HL-60 (cell line): Measurements from ENCODE around the gene SORL1.
A peak's percentile ranks its signal among the peaks of the same experiment; 100 is the strongest.

Source experiments
- DNase-seq, 2 experiments: peaks; one replicate each; pipeline ENCODE4 v3.0.0-alpha.2; 2010 to 2020; ENCODE audit warnings: low read depth in 1 of 2, low spot score in 1 of 2
- H3K27ac ChIP-seq: fragments of 250-450 bp; sonication (Bioruptor Pico); replicated peaks from 2 replicates; pipeline ENCODE4 v1.5.1; 2020; ENCODE audit warnings: mild to moderate bottlenecking, moderate library complexity
- H3K27me3 ChIP-seq: fragments of 250-450 bp; sonication (Bioruptor Pico); 2 replicates; pipeline ENCODE4 v1.5.1; 2021; ENCODE audit warnings: mild to moderate bottlenecking, moderate library complexity; ENCODE audit not compliant: insufficient read depth, poor library complexity, severe bottlenecking
- H3K4me3 ChIP-seq: replicated peaks from 2 replicates; pipeline ENCODE4 v1.5.1; 2011; ENCODE audit warnings: mild to moderate bottlenecking, control low read depth, low read length; ENCODE audit not compliant: insufficient read depth
- CTCF ChIP-seq: IDR thresholded peaks from one replicate; pipeline ENCODE4 v1.5.1; 2011; ENCODE audit warnings: low read length, control low read depth, inconsistent platforms; ENCODE audit not compliant: insufficient read depth
- GABPA ChIP-seq: IDR thresholded peaks from 2 replicates; pipeline ENCODE4 v1.6.1; 2012; ENCODE audit warnings: low read depth
- POLR2AphosphoS5 ChIP-seq: IDR thresholded peaks from 2 replicates; pipeline ENCODE4 v1.6.1; 2012; ENCODE audit warnings: low read depth
- REST ChIP-seq: IDR thresholded peaks from 2 replicates; pipeline ENCODE4 v1.6.1; 2012; ENCODE audit warnings: low read depth; ENCODE audit not compliant: insufficient replicate concordance
- SPI1 ChIP-seq: IDR thresholded peaks from 2 replicates; pipeline ENCODE4 v1.6.1; 2012; ENCODE audit warnings: low read depth, mild to moderate bottlenecking, borderline replicate concordance

SORL1 gene

GRCh38 chr11:121591405-121592033 is 139.4 kb downstream of the SORL1 start:
- TF ChIP-seq SPI1 (no peak), CTCF (peak; percentile 70), POLR2AphosphoS5 (no peak), GABPA (no peak), REST (no peak)
- Histone ChIP-seq H3K27me3 (no peaks in the 10 kb centered on the region), H3K27ac (peak overlapping the region; percentile 74), H3K4me3 (no peak overlapping the region)
- peak; percentile 67 to 81 for DNase-seq

GRCh38 chr11:121592708-121593107 is 140.6 kb downstream of the SORL1 start:
- TF ChIP-seq GABPA (no peak), POLR2AphosphoS5 (no peak), REST (no peak), SPI1 (no peak), CTCF (no peak)
- H3K4me3 ChIP-seq: no peak overlapping the region

GRCh38 chr11:121595717-121596161 is 143.6 kb downstream of the SORL1 start:
- no peak for DNase-seq
- no peak overlapping the region for H3K27ac ChIP-seq
- no peaks in the 10 kb centered on the region for H3K27me3 ChIP-seq
- H3K4me3 ChIP-seq: no peak overlapping the region
- TF ChIP-seq REST: no peak
- no peak for TF ChIP-seq CTCF
- TF ChIP-seq GABPA: no peak
- no peak for TF ChIP-seq POLR2AphosphoS5
- no peak for TF ChIP-seq SPI1

More at GRCh38 chr11:121592708-121593107, 140.6 kb downstream of the SORL1 start:
- Histone ChIP-seq H3K27ac (no peak overlapping the region), H3K27me3 (no peaks in the 10 kb centered on the region)
- DNase-seq: no peak
